ENCODE data around the gene CCNG2. TPM values are rescaled to one million over a fixed set of nuclear protein-coding genes. Genes with fewer than 3 reads are reported as not detected.
A peak's percentile ranks its signal among the peaks of the same experiment; 100 is the strongest.

The CCNG2 gene
- total RNA-seq: 10 to 100 TPM; 26.9 TPM

- peak; percentile 44 for ATAC-seq
These were observed at the start of gene CCNG2 for GRCh38 chr4:77156912-77157858. Gene CCNG2, plus strand, starts transcription at chr4:77157207. Its CDS starts 1,326 bp downstream, at chr4:77158533.

GRCh38 chr4:77110730-77111129, 46.3 kb upstream of the CCNG2 start:
- POLR2A ChIA-PET: no interaction called here
- no peak overlapping the region for H3K27ac Mint-ChIP-seq
- H3K9me3 Mint-ChIP-seq (ENCODE audit: insufficient read depth): no peaks in the 10 kb centered on the region
- CTCF ChIA-PET: interaction anchor here (1.0 to 1.2 kb wide), 2 partner anchors 15 to 22 kb away, joined by 4 to 7 read pairs; no protein-coding TSS in a partner anchor
- H3K4me3 Mint-ChIP-seq: no peak overlapping the region
- H3K27me3 Mint-ChIP-seq (ENCODE audit: low read depth): peaks cover 20% of the 10 kb centered on the region
- DNase-seq: no peak
- no peaks in the 10 kb centered on the region for H3K4me1 Mint-ChIP-seq (ENCODE audit: low read depth)
- no peaks in the 10 kb centered on the region for H3K36me3 Mint-ChIP-seq (ENCODE audit: low read depth)
- no peak for ATAC-seq

More at GRCh38 chr4:77156912-77157858, at the start of gene CCNG2:
- H3K9me3 Mint-ChIP-seq (ENCODE audit: insufficient read depth): no peaks in the 10 kb centered on the region
- peaks cover 23% of the 10 kb centered on the region for H3K36me3 Mint-ChIP-seq (ENCODE audit: low read depth)
- peak; percentile 88 for DNase-seq
- ChIA-PET CTCF (interaction anchor here (0.6 to 8.2 kb wide), 7 partner anchors 9 to 105 kb away, joined by 3 to 59 read pairs (median 8); no protein-coding TSS in a partner anchor), POLR2A (interaction anchor here (0.6 to 7.6 kb wide), 12 partner anchors 12 to 210 kb away, joined by 3 to 73 read pairs (median 4); partner anchors contain the start of gene CCNI)
- H3K27me3 Mint-ChIP-seq (ENCODE audit: low read depth): no peaks in the 10 kb centered on the region
- peaks cover 60% of the 10 kb centered on the region for H3K4me1 Mint-ChIP-seq (ENCODE audit: low read depth)
- peak within 1 kb of the TSS; percentile 93 for H3K27ac Mint-ChIP-seq
- peak within 1 kb of the TSS; percentile 84 for H3K4me3 Mint-ChIP-seq

- no peaks in the 10 kb centered on the region for H3K4me1 Mint-ChIP-seq (ENCODE audit: low read depth)
- H3K9me3 Mint-ChIP-seq (ENCODE audit: insufficient read depth): no peaks in the 10 kb centered on the region
- ATAC-seq: no peak
- no peak overlapping the region for H3K4me3 Mint-ChIP-seq
- ChIA-PET CTCF (no interaction called here), POLR2A (no interaction called here)
- H3K27ac Mint-ChIP-seq: no peak overlapping the region
- DNase-seq: no peak
- no peaks in the 10 kb centered on the region for H3K36me3 Mint-ChIP-seq (ENCODE audit: low read depth)
- H3K27me3 Mint-ChIP-seq (ENCODE audit: low read depth): peaks cover 10% of the 10 kb centered on the region
These were observed 43.9 kb upstream of the CCNG2 start for GRCh38 chr4:77113069-77113468.

GRCh38 chr4:77117721-77118120, 39.3 kb upstream of the CCNG2 start:
- no peak for DNase-seq
- POLR2A ChIA-PET: no interaction called here
- CTCF ChIA-PET: interaction anchor here (0.7 to 1.2 kb wide), 2 partner anchors 8 to 22 kb away, joined by 4 read pairs; no protein-coding TSS in a partner anchor
- Mint-ChIP-seq H3K36me3 (ENCODE audit: low read depth) (no peaks in the 10 kb centered on the region), H3K27ac (no peak overlapping the region), H3K4me3 (no peak overlapping the region), H3K9me3 (ENCODE audit: insufficient read depth) (no peaks in the 10 kb centered on the region), H3K27me3 (ENCODE audit: low read depth) (peaks cover 12% of the 10 kb centered on the region), H3K4me1 (ENCODE audit: low read depth) (no peaks in the 10 kb centered on the region)
- no peak for ATAC-seq

- CTCF ChIA-PET: interaction anchor here (1.6 kb wide), 1 partner anchor 82 kb away, joined by 16 read pairs; no protein-coding TSS in a partner anchor
- no peak for ATAC-seq
These were observed 36.0 kb upstream of the CCNG2 start for GRCh38 chr4:77120886-77121508.

GRCh38 chr4:77121736-77122240, 35.2 kb upstream of the CCNG2 start:
- no peaks in the 10 kb centered on the region for H3K36me3 Mint-ChIP-seq (ENCODE audit: low read depth)
- H3K4me3 Mint-ChIP-seq: no peak overlapping the region
- no peak for DNase-seq
- ChIA-PET CTCF (interaction anchor here (1.6 kb wide), 1 partner anchor 81 kb away, joined by 16 read pairs; no protein-coding TSS in a partner anchor), POLR2A (interaction anchor here (0.7 to 0.9 kb wide), 2 partner anchors 31 to 90 kb away, joined by 3 read pairs; no protein-coding TSS in a partner anchor)
- H3K4me1 Mint-ChIP-seq (ENCODE audit: low read depth): peaks cover 1% of the 10 kb centered on the region
- no peak for ATAC-seq
- H3K9me3 Mint-ChIP-seq (ENCODE audit: insufficient read depth): no peaks in the 10 kb centered on the region
- no peak overlapping the region for H3K27ac Mint-ChIP-seq
- peaks cover 10% of the 10 kb centered on the region for H3K27me3 Mint-ChIP-seq (ENCODE audit: low read depth)

More at GRCh38 chr4:77120886-77121508, 36.0 kb upstream of the CCNG2 start:
- POLR2A ChIA-PET: no interaction called here
- Mint-ChIP-seq H3K27ac (no peak overlapping the region), H3K36me3 (ENCODE audit: low read depth) (no peaks in the 10 kb centered on the region), H3K27me3 (ENCODE audit: low read depth) (peaks cover 10% of the 10 kb centered on the region), H3K9me3 (ENCODE audit: insufficient read depth) (no peaks in the 10 kb centered on the region), H3K4me1 (ENCODE audit: low read depth) (no peaks in the 10 kb centered on the region), H3K4me3 (no peak overlapping the region)
- DNase-seq: no peak

- ChIA-PET POLR2A (interaction anchor here (0.7 to 0.9 kb wide), 2 partner anchors 30 to 90 kb away, joined by 3 read pairs; no protein-coding TSS in a partner anchor), CTCF (interaction anchor here (0.9 to 6.2 kb wide), 2 partner anchors 27 to 81 kb away, joined by 4 to 37 read pairs; no protein-coding TSS in a partner anchor)
- H3K4me1 Mint-ChIP-seq (ENCODE audit: low read depth): peaks cover 10% of the 10 kb centered on the region
- no peak for DNase-seq
- no peak for ATAC-seq
- no peak overlapping the region for H3K4me3 Mint-ChIP-seq
- H3K27me3 Mint-ChIP-seq (ENCODE audit: low read depth): peaks cover 10% of the 10 kb centered on the region
- no peaks in the 10 kb centered on the region for H3K36me3 Mint-ChIP-seq (ENCODE audit: low read depth)
- no peaks in the 10 kb centered on the region for H3K9me3 Mint-ChIP-seq (ENCODE audit: insufficient read depth)
- H3K27ac Mint-ChIP-seq: no peak overlapping the region
These were observed 34.4 kb upstream of the CCNG2 start for GRCh38 chr4:77122656-77123055.

- ChIA-PET CTCF (interaction anchor here (0.9 to 6.2 kb wide), 2 partner anchors 28 to 80 kb away, joined by 4 to 37 read pairs; no protein-coding TSS in a partner anchor), POLR2A (no interaction called here)
- ATAC-seq (no peak), DNase-seq (no peak)
- Mint-ChIP-seq H3K27me3 (ENCODE audit: low read depth) (peaks cover 10% of the 10 kb centered on the region), H3K4me3 (no peak overlapping the region), H3K27ac (no peak overlapping the region), H3K9me3 (ENCODE audit: insufficient read depth) (no peaks in the 10 kb centered on the region), H3K36me3 (ENCODE audit: low read depth) (no peaks in the 10 kb centered on the region), H3K4me1 (ENCODE audit: low read depth) (peaks cover 15% of the 10 kb centered on the region)
These were observed 33.6 kb upstream of the CCNG2 start for GRCh38 chr4:77123411-77123810.

- H3K9me3 Mint-ChIP-seq (ENCODE audit: insufficient read depth): no peaks in the 10 kb centered on the region
- peaks cover 15% of the 10 kb centered on the region for H3K4me1 Mint-ChIP-seq (ENCODE audit: low read depth)
- no peak overlapping the region for H3K4me3 Mint-ChIP-seq
- CTCF ChIA-PET: interaction anchor here (0.8 to 6.2 kb wide), 3 partner anchors 9 to 57 kb away, joined by 3 to 37 read pairs (median 3); no protein-coding TSS in a partner anchor
- no peaks in the 10 kb centered on the region for H3K36me3 Mint-ChIP-seq (ENCODE audit: low read depth)
- DNase-seq (no peak), ATAC-seq (no peak)
- no peak overlapping the region for H3K27ac Mint-ChIP-seq
- POLR2A ChIA-PET: no interaction called here
- H3K27me3 Mint-ChIP-seq (ENCODE audit: low read depth): peaks cover 10% of the 10 kb centered on the region
These were observed 32.4 kb upstream of the CCNG2 start for GRCh38 chr4:77124576-77124975.

GRCh38 chr4:77125961-77126360, 31.0 kb upstream of the CCNG2 start:
- ChIA-PET CTCF (interaction anchor here (1.0 to 6.2 kb wide), 3 partner anchors 8 to 56 kb away, joined by 3 to 37 read pairs (median 4); no protein-coding TSS in a partner anchor), POLR2A (no interaction called here)
- DNase-seq (no peak), ATAC-seq (no peak)
- Mint-ChIP-seq H3K4me1 (ENCODE audit: low read depth) (peaks cover 15% of the 10 kb centered on the region), H3K9me3 (ENCODE audit: insufficient read depth) (no peaks in the 10 kb centered on the region), H3K36me3 (ENCODE audit: low read depth) (no peaks in the 10 kb centered on the region), H3K4me3 (no peak overlapping the region), H3K27ac (no peak overlapping the region), H3K27me3 (ENCODE audit: low read depth) (peaks cover 10% of the 10 kb centered on the region)

- no peaks in the 10 kb centered on the region for H3K36me3 Mint-ChIP-seq (ENCODE audit: low read depth)
- peaks cover 9% of the 10 kb centered on the region for H3K27me3 Mint-ChIP-seq (ENCODE audit: low read depth)
- no peak overlapping the region for H3K27ac Mint-ChIP-seq
- ATAC-seq (peak; percentile 47), DNase-seq (no peak)
- ChIA-PET CTCF (interaction anchor here (1.1 to 6.2 kb wide), 6 partner anchors 28 to 113 kb away, joined by 3 to 37 read pairs (median 4); no protein-coding TSS in a partner anchor), POLR2A (interaction anchor here (0.6 to 1.0 kb wide), 3 partner anchors 18 to 75 kb away, joined by 3 read pairs; no protein-coding TSS in a partner anchor)
- H3K4me1 Mint-ChIP-seq (ENCODE audit: low read depth): peaks cover 15% of the 10 kb centered on the region
- no peak overlapping the region for H3K4me3 Mint-ChIP-seq
- no peaks in the 10 kb centered on the region for H3K9me3 Mint-ChIP-seq (ENCODE audit: insufficient read depth)
These were observed 30.2 kb upstream of the CCNG2 start for GRCh38 chr4:77126809-77127208.

Data from activated CD8-positive, alpha-beta T cell treated with anti-CD3 and anti-CD28 coated beads, Interleukin-2, amount 10 ng/mL, durations not matched to agents 7 days and 5 days (primary cell).